T-cell (primary cell): ENCODE results near the gene TEPSIN. TPM values are rescaled to one million over a fixed set of nuclear protein-coding genes. Genes with fewer than 3 reads are reported as not detected.

Experiments used
- ATAC-seq, 4 experiments: fragments of 200-7000 bp in 3 of 4; fragments of 150-1000 bp in 1 of 4; cut with Tn5 transposase; replicated peaks in 1 of 4; 1 replicate in 3 of 4; 2 replicates in 1 of 4; pipeline ENCODE4 v1.10.0; 2021; ENCODE audit warnings: moderate library complexity in 3 of 4, mild to moderate bottlenecking in 2 of 4, moderate number of reproducible peaks in 1 of 4
- CTCF ChIA-PET, 2 donors: fragments of 300-600 bp; sonication (Branson Sonifier 250); formaldehyde crosslinking; loops; one replicate each; lab custom pipeline; 2022; ENCODE audit warnings: antibody characterized with exemption in 2 of 2; lab: Charles Lee
- POLR2A ChIA-PET, 2 donors: fragments of 300-600 bp; sonication (Branson Sonifier 250); formaldehyde crosslinking; loops; one replicate each; lab custom pipeline; 2022; ENCODE audit warnings: antibody characterized with exemption in 2 of 2; lab: Charles Lee
- DNase-seq, 35 experiments: peaks; one replicate each; pipeline versions ENCODE4 v3.0.0 to v3.0.0-alpha.2; 2013 to 2023
- H3K27ac ChIP-seq: one replicate; pipeline ENCODE4 v1.5.1; 2013; ENCODE audit warnings: low read length
- H3K27me3 ChIP-seq, 2 experiments: replicated peaks in 1 of 2; 1 replicate in 1 of 2; 2 replicates in 1 of 2; pipeline versions ENCODE4 v1.6.1 to v1.7.0; 2013; ENCODE audit warnings: low read length in 1 of 2, mixed read lengths in 1 of 2; ENCODE audit not compliant: control insufficient read depth in 2 of 2, insufficient read depth in 2 of 2; ENCODE audit errors: extremely low read depth in 1 of 2
- H3K36me3 ChIP-seq, 2 donors: 1 replicate in 1 of 2; 2 replicates in 1 of 2; pipeline versions ENCODE4 v1.6.1 to v1.7.0; 2013; ENCODE audit warnings: low read length in 1 of 2; ENCODE audit not compliant: control insufficient read depth in 2 of 2, insufficient read depth in 1 of 2; ENCODE audit errors: extremely low read depth in 1 of 2
- H3K4me1 ChIP-seq, 2 experiments: 1 replicate in 1 of 2; 2 replicates in 1 of 2; pipeline versions ENCODE4 v1.6.1 to v1.7.0; 2013; ENCODE audit warnings: low read length in 2 of 2, mixed read lengths in 1 of 2; ENCODE audit not compliant: insufficient read depth in 2 of 2, control insufficient read depth in 1 of 2; ENCODE audit errors: extremely low read depth in 1 of 2
- H3K4me3 ChIP-seq, 2 donors: 1 replicate in 1 of 2; 2 replicates in 1 of 2; pipeline versions ENCODE4 v1.5.1 to v1.7.0; 2013; ENCODE audit warnings: mild to moderate bottlenecking in 2 of 2, low read length in 1 of 2, moderate library complexity in 1 of 2; ENCODE audit not compliant: control insufficient read depth in 1 of 2; ENCODE audit errors: extremely low read depth in 1 of 2
- H3K9me3 ChIP-seq: 2 replicates; pipeline ENCODE4 v1.7.0; 2013
- H3K27ac Mint-ChIP-seq, 2 donors: one replicate each; pipeline ENCODE4 v1.8.0; 2020 to 2021; ENCODE audit warnings: mild to moderate bottlenecking in 2 of 2, mixed read lengths in 2 of 2
- H3K27me3 Mint-ChIP-seq, 2 donors: one replicate each; pipeline ENCODE4 v1.8.0; 2021 to 2022; ENCODE audit warnings: mixed read lengths in 2 of 2
- H3K36me3 Mint-ChIP-seq: one replicate; pipeline ENCODE4 v1.8.0; 2021; ENCODE audit warnings: mixed read lengths
- H3K4me1 Mint-ChIP-seq, 3 donors: one replicate each; pipeline ENCODE4 v1.8.0; 2020 to 2022; ENCODE audit warnings: mixed read lengths in 3 of 3, mild to moderate bottlenecking in 1 of 3
- H3K4me3 Mint-ChIP-seq, 3 donors: one replicate each; pipeline ENCODE4 v1.8.0; 2020 to 2022; ENCODE audit warnings: mild to moderate bottlenecking in 3 of 3, mixed read lengths in 3 of 3, moderate library complexity in 3 of 3
- H3K9me3 Mint-ChIP-seq, 3 donors: one replicate each; pipeline ENCODE4 v1.8.0; 2020 to 2022; ENCODE audit warnings: mixed read lengths in 3 of 3
- WGBS: methylation state at CpG from one replicate; pipeline ENCODE4 v1.1.5; 2013; ENCODE audit warnings: missing lambda C conversion rate; ENCODE audit not compliant: insufficient coverage; 5-methylcytosine and 5-hydroxymethylcytosine counted together
- total RNA-seq, 35 experiments: library from RNA in 6 of 35; stranded (reverse) in 6 of 35; fragments of 120-200 nt in 1 of 35; gene quantifications; one replicate each; pipeline versions ENCODE4 v1.2.1 to v1.2.4 and lab custom pipeline; 2013 to 2026

TEPSIN gene
- total RNA-seq, 5 donors from 2014 or later (not counting 1 experiment from before 2014, with no cell fraction given) = 73.8 to 169 (median 161) TPM

GRCh38 chr17:81239714-81240555 is 1.1 kb upstream of the TEPSIN start:
- Histone ChIP-seq H3K4me3 (peak overlapping the region; percentile 78 to 79), H3K27ac (no peak overlapping the region), H3K27me3 (no peaks in the 10 kb centered on the region), H3K9me3 (no peaks in the 10 kb centered on the region), H3K36me3 (no peaks in the 10 kb centered on the region), H3K4me1 (peaks cover 11 to 58% of the 10 kb centered on the region in 2 experiments)
- CTCF ChIA-PET = interaction anchor here in 1 of 2 donors (1.0 to 1.8 kb wide), 3 partner anchors 15 to 52 kb away, joined by 4 to 15 read pairs (median 5); partner anchors contain the start of gene CEP131
- Mint-ChIP-seq H3K4me1 (peaks cover 36 to 54% (median 42%) of the 10 kb centered on the region in 3 donors), H3K9me3 (no peaks in the 10 kb centered on the region), H3K27ac (peak overlapping the region; percentile 82 to 92), H3K36me3 (peaks cover 4% of the 10 kb centered on the region), H3K4me3 (peak overlapping the region; percentile 91 to 94 (median 92)), H3K27me3 (no peaks in the 10 kb centered on the region)
- DNase-seq (peak in 21 of 35 experiments; percentile 14 to 64 (median 28)), ATAC-seq (no peak)
- POLR2A ChIA-PET = interaction anchor here (0.5 to 1.3 kb wide), 2 partner anchors 17 kb away, joined by 5 to 9 read pairs; partner anchors contain the start of gene CEP131 (in 2 of the 2)
- 17% methylated on average over 32 of the region's 37 CpGs for WGBS

- H3K27ac Mint-ChIP-seq = no peak overlapping the region
- no peak overlapping the region for H3K27ac ChIP-seq
- H3K4me1 ChIP-seq = peaks cover 11 to 58% of the 10 kb centered on the region in 2 experiments
- H3K4me3 ChIP-seq = peak overlapping the region; percentile 78 to 79
- peak overlapping the region; percentile 84 to 94 (median 91) for H3K4me3 Mint-ChIP-seq
- peaks cover 1 to 5% of the 10 kb centered on the region in 2 donors for H3K36me3 ChIP-seq
- DNase-seq (no peak), ATAC-seq (no peak)
- peaks cover 42 to 56% (median 47%) of the 10 kb centered on the region in 3 donors for H3K4me1 Mint-ChIP-seq
- no peaks in the 10 kb centered on the region for H3K9me3 Mint-ChIP-seq
- H3K36me3 Mint-ChIP-seq = peaks cover 7% of the 10 kb centered on the region
- H3K27me3 ChIP-seq = no peaks in the 10 kb centered on the region
- POLR2A ChIA-PET = interaction anchor here (0.6 to 1.3 kb wide), 2 partner anchors 16 to 54 kb away, joined by 4 to 5 read pairs; partner anchors contain the start of gene CEP131 (in 1 of the 2)
- CTCF ChIA-PET = interaction anchor here in 1 of 2 donors (1.0 to 1.8 kb wide), 3 partner anchors 14 to 53 kb away, joined by 4 to 15 read pairs (median 5); partner anchors contain the start of gene CEP131
- no peaks in the 10 kb centered on the region for H3K27me3 Mint-ChIP-seq
- WGBS = under 1% methylated on average over 26 of the region's 26 CpGs
- no peaks in the 10 kb centered on the region for H3K9me3 ChIP-seq
Measured at GRCh38 chr17:81238490-81238814, 403 bp downstream of the TEPSIN start.

- 58% methylated on average over 25 of the region's 36 CpGs for WGBS
- Histone ChIP-seq H3K4me1 (peaks cover 11 to 58% of the 10 kb centered on the region in 2 experiments), H3K4me3 (peak overlapping the region; percentile 78 to 79), H3K9me3 (no peaks in the 10 kb centered on the region), H3K27me3 (no peaks in the 10 kb centered on the region), H3K36me3 (peaks cover 8 to 11% of the 10 kb centered on the region in 2 donors), H3K27ac (no peak overlapping the region)
- H3K4me1 Mint-ChIP-seq = peaks cover 42 to 56% (median 45%) of the 10 kb centered on the region in 3 donors
- ChIA-PET CTCF (interaction anchor here in 1 of 2 donors (1.8 kb wide), 1 partner anchor 15 kb away, joined by 15 read pairs; the partner anchor contains the start of gene CEP131), POLR2A (interaction anchor here in 1 of 2 donors (0.6 kb wide), 1 partner anchor 54 kb away, joined by 4 read pairs; no protein-coding TSS in a partner anchor)
- ATAC-seq (no peak), DNase-seq (no peak)
- peak overlapping the region; percentile 84 to 94 (median 91) for H3K4me3 Mint-ChIP-seq
- peak overlapping the region in 1 of 2 donors; percentile 44 for H3K27ac Mint-ChIP-seq
- H3K9me3 Mint-ChIP-seq = no peaks in the 10 kb centered on the region
- H3K36me3 Mint-ChIP-seq = peaks cover 7% of the 10 kb centered on the region
- H3K27me3 Mint-ChIP-seq = no peaks in the 10 kb centered on the region
Measured at GRCh38 chr17:81237591-81238489, 1.0 kb downstream of the TEPSIN start.

GRCh38 chr17:81236784-81237183 is 2.1 kb downstream of the TEPSIN start:
- no peaks in the 10 kb centered on the region for H3K9me3 Mint-ChIP-seq

GRCh38 chr17:81235822-81236740 is 2.8 kb downstream of the TEPSIN start:
- Histone ChIP-seq H3K9me3 (no peaks in the 10 kb centered on the region), H3K4me1 (peaks cover 11 to 45% of the 10 kb centered on the region in 2 experiments), H3K36me3 (peaks cover 23 to 27% of the 10 kb centered on the region in 2 donors), H3K27me3 (no peaks in the 10 kb centered on the region), H3K4me3 (no peak overlapping the region), H3K27ac (no peak overlapping the region)
- POLR2A ChIA-PET = no interaction called here
- DNase-seq = no peak
- no peak for ATAC-seq
- Mint-ChIP-seq H3K4me1 (peaks cover 29 to 43% (median 33%) of the 10 kb centered on the region in 3 donors), H3K36me3 (peaks cover 8% of the 10 kb centered on the region), H3K27ac (no peak overlapping the region), H3K27me3 (no peaks in the 10 kb centered on the region), H3K4me3 (peak overlapping the region in 2 of 3 donors; percentile 21 to 94), H3K9me3 (no peaks in the 10 kb centered on the region)
- CTCF ChIA-PET = no interaction called here
- WGBS = 97% methylated on average over 13 of the region's 32 CpGs

More at GRCh38 chr17:81236784-81237183, 2.1 kb downstream of the TEPSIN start:
- H3K27ac ChIP-seq = no peak overlapping the region
- CTCF ChIA-PET = no interaction called here
- H3K27me3 Mint-ChIP-seq = no peaks in the 10 kb centered on the region
- POLR2A ChIA-PET = no interaction called here
- DNase-seq = no peak
- H3K4me3 ChIP-seq = no peak overlapping the region
- ATAC-seq = no peak
- no peaks in the 10 kb centered on the region for H3K27me3 ChIP-seq
- 91% methylated on average over 20 of the region's 21 CpGs for WGBS
- no peaks in the 10 kb centered on the region for H3K9me3 ChIP-seq
- peak overlapping the region; percentile 84 to 94 (median 91) for H3K4me3 Mint-ChIP-seq
- peaks cover 7% of the 10 kb centered on the region for H3K36me3 Mint-ChIP-seq
- no peak overlapping the region for H3K27ac Mint-ChIP-seq
- peaks cover 36 to 50% (median 39%) of the 10 kb centered on the region in 3 donors for H3K4me1 Mint-ChIP-seq
- H3K36me3 ChIP-seq = peaks cover 17 to 21% of the 10 kb centered on the region in 2 donors
- peaks cover 11 to 51% of the 10 kb centered on the region in 2 experiments for H3K4me1 ChIP-seq
